Activated effector memory CD4-positive, alpha-beta T cell treated with anti-CD3 and anti-CD28 coated beads, Interleukin-2, amount 50 U/mL, for 16 hours (primary cell): ENCODE data around the gene MLEC.
"Not testable (repeated sequence)": the region's sequence is repeated elsewhere in the genome, so short reads cannot be mapped to it uniquely, and the experiment has no call there.

ENCODE experiments used
- DNase-seq: peaks from one replicate; pipeline ENCODE4 v3.0.0-alpha.2; 2020

The MLEC gene

DNA sequence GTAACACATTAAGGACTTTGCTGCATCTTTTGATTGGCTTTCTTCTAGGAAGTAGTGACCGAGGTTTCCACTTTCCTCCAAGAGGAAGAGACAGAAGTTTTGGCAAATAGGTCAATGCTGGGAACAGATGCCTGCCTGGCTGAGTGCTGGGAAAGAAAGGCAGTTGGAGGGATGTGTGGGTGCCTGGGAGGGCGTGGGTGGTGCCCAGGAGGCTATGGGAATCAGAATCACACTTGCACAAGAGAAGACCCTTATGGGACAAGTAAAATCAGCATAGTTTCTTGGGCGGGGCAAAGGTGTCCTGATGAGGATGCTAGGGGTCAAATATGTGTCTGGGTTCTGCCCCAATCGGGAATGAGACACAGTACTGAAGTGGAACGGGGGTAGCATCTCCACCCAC lies 37.8 kb downstream of the MLEC start:
- DNase-seq: no peak

DNA sequence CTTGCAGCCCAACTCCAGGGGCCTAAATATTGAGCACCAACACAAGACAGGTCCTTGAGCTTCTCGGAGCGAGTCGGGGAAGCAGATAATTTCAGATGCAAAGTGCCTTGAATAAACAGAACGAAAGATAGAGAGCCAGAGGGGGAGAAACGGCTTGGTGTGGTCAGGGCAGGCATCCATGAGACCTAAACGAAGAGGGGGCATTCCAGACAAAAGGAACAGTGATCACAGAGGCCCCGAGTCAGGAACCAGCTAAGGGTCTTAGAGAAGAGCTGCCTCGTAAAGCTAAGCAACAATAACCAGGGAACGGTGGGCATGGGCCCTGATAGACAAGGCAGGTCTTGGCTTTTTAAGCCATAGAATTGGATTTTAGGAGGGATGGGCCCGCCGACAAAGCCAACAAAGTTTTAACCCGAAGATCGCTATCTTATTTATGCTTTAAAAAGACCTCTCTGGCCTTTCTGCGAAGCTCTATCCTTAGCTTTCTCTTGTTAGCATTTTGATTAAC lies 38.3 kb downstream of the MLEC start:
- DNase-seq: no peak

GRCh38 chr12:120725659-120726509 lies 38.9 kb downstream of the MLEC start, which contains the start of gene ACADS:
ACADS (plus strand) TSS chr12:120725826; CDS start chr12:120725886, 60 bp downstream.
- DNase-seq: peak; percentile 96

DNA sequence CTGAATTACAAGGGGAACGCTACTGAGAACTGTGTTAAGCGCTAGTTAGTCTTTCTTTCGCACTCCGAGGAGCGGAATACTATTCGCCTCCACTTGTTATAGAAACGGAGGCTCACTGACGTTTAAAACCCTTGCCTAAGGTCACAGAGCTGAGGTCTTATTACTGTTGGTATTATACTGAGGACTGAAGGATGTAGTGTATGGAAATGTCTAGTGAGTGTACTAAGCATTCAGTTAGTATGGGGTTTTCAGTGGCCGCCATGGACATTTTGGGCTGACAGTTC lies 39.5 kb downstream of the MLEC start:
- no peak for DNase-seq

- DNase-seq: no peak
These were observed 40.0 kb downstream of the MLEC start for GRCh38 chr12:120726961-120727360.

- not testable (repeated sequence) for DNase-seq
These were observed 45.2 kb downstream of the MLEC start for GRCh38 chr12:120732198-120732597.

DNA sequence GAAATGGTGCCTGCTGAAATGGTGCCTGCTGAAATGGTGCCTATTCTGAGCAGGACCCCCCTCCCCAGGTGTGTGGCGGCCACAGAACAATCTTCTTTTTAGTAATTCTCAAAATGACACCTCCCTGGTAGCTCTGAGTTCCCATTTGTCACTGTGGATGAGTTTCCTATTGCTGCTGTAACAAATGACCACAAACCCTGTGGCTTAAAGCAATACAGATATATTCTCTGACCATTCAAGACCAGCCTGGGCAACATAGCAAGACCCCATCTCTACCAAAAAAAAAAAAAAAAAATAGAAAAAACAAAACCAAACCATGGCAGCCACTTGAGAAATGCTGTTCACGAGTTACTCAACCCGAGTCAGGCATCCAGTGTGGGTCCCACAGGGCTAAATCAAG lies 46.6 kb downstream of the MLEC start:
- no peak for DNase-seq

DNA sequence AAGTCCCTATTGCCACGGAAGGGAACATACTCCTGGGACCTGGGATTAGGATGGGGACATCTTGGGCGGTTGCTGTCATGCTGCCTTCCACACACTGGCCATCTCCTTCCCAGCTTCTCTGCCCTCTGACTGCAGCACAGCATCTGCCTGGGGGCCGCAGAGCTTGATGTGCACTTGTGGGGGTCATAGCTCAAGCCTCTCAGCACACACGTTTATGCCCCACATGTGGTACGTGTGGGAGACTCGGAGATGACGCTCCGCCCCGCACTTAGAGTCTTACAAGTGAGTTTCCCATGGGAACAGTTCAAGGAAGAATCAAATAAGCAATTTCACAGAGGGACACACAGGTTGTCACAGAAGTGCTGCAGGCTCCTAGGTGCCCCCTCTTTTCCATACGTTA lies 47.3 kb downstream of the MLEC start:
- no peak for DNase-seq

- no peak for DNase-seq
These were observed 48.2 kb downstream of the MLEC start for GRCh38 chr12:120735181-120735580.

DNA sequence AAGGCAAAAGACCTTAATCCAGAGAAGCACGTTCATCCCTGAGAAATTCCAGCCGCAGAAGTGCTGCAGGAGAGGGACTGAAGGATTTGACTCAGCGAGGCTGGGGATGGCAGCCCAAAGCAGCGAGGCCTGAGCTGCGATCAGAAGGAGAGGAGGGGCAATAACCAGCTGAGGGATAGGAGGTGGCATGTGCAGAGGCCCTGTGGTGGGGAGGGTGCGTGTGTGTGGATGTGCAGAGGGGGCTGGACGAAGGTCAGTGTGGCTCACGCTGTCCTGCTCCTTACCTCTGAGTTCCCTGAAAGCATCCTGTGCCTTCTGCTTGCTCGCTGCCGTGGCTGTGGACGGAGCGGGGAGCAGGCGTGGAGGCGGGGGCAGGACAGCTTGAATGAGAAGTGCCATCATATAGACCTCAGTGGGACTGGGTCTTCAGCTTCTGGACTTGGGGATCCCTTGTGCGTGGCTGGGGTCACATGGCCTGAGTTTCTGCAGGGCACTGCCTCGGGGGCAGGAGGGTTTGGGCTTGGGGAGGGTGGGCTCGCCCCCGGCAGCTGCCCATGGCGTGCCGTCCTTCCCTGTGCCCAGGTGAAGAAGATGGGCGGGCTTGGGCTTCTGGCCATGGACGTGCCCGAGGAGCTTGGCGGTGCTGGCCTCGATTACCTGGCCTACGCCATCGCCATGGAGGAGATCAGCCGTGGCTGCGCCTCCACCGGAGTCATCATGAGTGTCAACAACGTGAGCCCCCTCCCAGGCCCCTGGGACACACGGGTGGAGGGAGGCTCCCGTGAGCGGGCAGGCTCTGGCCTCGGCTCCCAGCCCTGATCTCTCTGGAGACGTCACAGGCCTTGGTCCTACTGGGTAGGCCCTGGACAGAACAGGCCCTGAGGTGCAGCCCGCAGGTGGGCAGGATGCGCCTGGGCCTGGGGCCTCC lies 49.7 kb downstream of the MLEC start:
- DNase-seq: no peak

- DNase-seq: no peak
These were observed 50.8 kb downstream of the MLEC start for GRCh38 chr12:120737557-120738251.

DNA sequence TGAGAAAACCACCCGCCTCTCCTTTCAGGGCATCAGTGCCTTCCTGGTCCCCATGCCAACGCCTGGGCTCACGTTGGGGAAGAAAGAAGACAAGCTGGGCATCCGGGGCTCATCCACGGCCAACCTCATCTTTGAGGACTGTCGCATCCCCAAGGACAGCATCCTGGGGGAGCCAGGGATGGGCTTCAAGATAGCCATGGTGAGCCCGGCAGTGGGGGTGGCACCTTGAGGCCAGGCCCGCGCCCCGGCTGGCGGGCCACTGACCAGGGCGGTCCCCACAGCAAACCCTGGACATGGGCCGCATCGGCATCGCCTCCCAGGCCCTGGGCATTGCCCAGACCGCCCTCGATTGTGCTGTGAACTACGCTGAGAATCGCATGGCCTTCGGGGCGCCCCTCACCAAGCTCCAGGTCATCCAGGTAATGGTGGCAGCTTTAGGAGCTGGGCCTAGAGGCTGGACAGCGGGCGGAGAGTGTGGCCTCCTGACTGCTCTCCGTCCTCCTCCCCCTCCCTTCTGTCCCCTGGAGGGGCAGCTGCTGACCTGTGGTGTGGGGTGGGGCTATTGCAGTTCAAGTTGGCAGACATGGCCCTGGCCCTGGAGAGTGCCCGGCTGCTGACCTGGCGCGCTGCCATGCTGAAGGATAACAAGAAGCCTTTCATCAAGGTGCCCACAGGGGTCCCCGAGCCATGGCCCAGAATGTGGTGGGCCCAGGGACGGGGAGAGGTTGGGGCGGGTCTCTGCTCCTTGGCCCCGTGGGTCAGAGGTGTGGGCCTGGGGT lies 51.5 kb downstream of the MLEC start:
- DNase-seq: no peak

DNA sequence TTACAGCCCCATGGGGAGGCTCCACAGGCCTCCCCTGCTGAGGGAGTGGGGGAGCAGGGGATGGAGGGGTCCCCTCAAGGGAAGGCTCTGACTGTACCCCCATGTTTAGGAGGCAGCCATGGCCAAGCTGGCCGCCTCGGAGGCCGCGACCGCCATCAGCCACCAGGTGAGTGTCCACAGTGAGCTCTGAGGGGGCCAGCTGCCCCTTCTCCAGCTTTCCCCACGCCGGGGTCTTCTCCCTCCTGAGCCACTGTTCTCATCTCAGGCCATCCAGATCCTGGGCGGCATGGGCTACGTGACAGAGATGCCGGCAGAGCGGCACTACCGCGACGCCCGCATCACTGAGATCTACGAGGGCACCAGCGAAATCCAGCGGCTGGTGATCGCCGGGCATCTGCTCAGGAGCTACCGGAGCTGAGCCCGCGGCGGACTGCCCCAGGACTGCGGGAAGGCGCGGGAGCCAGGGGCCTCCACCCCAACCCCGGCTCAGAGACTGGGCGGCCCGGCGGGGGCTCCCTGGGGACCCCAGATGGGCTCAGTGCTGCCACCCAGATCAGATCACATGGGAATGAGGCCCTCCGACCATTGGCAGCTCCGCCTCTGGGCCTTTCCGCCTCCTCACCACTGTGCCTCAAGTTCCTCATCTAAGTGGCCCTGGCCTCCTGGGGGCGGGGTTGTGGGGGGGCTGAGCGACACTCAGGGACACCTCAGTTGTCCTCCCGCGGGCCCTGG lies 52.2 kb downstream of the MLEC start:
- no peak for DNase-seq

GRCh38 chr12:120739821-120740613 lies 53.1 kb downstream of the MLEC start:
- no peak for DNase-seq

- DNase-seq: no peak
These were observed 53.9 kb downstream of the MLEC start for GRCh38 chr12:120740871-120741270.

DNA sequence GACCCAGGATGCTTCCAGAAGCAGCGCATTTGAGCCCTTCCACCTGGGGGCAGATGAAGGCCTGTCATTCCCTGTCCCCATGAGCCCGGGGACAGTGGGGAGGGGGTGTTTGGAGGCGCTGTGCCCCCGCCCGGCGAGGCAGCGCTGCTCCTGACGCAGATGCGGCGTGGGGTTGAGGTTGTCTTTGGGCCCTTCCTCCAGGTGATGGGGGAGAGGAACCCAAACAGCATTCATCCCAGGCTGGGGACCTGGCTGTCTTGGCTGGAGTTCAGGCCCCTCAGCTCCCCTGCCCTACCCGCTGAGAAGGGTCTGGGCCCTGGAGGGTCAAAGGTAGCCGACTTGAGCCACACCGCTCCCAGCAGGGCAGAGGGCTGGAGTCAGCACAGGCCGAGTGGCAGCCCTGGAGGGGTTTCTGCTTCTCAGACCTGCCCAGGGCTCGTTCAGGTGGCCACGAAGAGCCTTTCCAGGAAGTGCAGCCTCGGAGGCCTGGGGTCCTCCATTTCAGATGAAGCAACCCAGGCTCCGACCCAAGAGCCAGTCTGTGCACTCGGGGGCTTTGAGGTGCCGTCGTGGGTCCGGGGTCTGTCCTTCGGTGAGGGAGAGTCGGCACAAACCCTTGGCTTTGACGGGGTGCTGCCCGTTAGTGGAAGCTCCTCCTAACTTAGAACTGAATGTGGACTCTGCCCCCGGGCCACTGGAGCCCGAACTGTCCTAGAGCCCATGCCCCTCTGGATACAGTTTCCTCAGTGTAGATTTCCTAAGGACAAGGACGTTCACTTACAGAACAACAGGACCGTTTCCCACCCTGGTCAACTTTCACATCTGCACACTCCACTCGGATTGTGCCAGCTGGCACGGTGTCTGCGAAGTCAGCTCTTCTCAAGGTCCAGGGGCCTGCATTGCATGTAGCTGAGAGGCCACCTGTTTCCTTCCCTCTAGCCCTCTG lies 54.8 kb downstream of the MLEC start:
- no peak for DNase-seq

GRCh38 chr12:120744922-120745493 lies 58.1 kb downstream of the MLEC start:
- no peak for DNase-seq

GRCh38 chr12:120748242-120748641 lies 61.3 kb downstream of the MLEC start:
- DNase-seq: no peak

GRCh38 chr12:120749256-120749655 lies 62.3 kb downstream of the MLEC start:
- no peak for DNase-seq
